Nephron progenitor cell (in vitro differentiated cells): ENCODE data around the gene FAM53C.
A peak's percentile ranks its signal among the peaks of the same experiment; 100 is the strongest.

Source experiments
- DNase-seq: peaks from one replicate; pipeline ENCODE4 v3.0.0; 2021
- H3K27ac Mint-ChIP-seq: 2 replicates; pipeline ENCODE4 v1.8.0; 2021; ENCODE audit warnings: mild to moderate bottlenecking, moderate library complexity, mixed read lengths
- H3K27me3 Mint-ChIP-seq: 2 replicates; pipeline ENCODE4 v1.8.0; 2021; ENCODE audit warnings: mild to moderate bottlenecking, low read depth, mixed read lengths; ENCODE audit not compliant: poor library complexity
- H3K36me3 Mint-ChIP-seq: 2 replicates; pipeline ENCODE4 v1.8.0; 2021; ENCODE audit warnings: low read depth, mixed read lengths
- H3K4me1 Mint-ChIP-seq: 2 replicates; pipeline ENCODE4 v1.8.0; 2021; ENCODE audit warnings: mixed read lengths
- H3K4me3 Mint-ChIP-seq: 2 replicates; pipeline ENCODE4 v1.8.0; 2021; ENCODE audit warnings: mild to moderate bottlenecking, moderate library complexity, mixed read lengths
- H3K9me3 Mint-ChIP-seq: 2 replicates; pipeline ENCODE4 v1.8.0; 2021; ENCODE audit warnings: mild to moderate bottlenecking, moderate library complexity, mixed read lengths
- TF ChIP-seq, protein P1 (sequence below): fragments of 200-600 bp; sonication (generic); IDR thresholded peaks from 2 replicates; pipeline ENCODE4 v1.5.0; 2021; ENCODE audit warnings: antibody characterized with exemption

Gene FAM53C

DNA sequence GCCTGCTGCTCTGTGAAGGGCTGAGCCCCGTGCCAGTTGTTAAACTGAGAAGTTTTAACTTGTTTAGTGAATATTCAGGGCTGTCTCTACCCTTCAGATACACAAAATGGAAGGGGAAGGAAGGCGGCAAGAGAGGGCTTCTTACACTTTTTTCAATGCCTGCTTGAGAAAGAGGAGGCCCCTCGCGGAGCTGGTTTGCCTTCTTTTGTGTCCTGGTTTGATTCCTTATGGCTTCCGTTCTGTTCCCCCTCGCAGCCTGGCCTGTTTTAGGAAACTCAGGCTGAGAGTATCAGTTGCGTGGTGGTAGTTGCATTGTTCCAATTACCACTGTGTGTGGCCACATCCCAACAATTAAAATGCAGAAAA lies 1.0 kb downstream of the FAM53C start:
- Mint-ChIP-seq H3K27ac (peak overlapping the region; percentile 98), H3K4me3 (peak overlapping the region; percentile 89), H3K36me3 (peaks cover 30% of the 10 kb centered on the region), H3K27me3 (no peaks in the 10 kb centered on the region), H3K9me3 (no peaks in the 10 kb centered on the region), H3K4me1 (peaks cover 59% of the 10 kb centered on the region)
- TF ChIP-seq, protein P1, sequence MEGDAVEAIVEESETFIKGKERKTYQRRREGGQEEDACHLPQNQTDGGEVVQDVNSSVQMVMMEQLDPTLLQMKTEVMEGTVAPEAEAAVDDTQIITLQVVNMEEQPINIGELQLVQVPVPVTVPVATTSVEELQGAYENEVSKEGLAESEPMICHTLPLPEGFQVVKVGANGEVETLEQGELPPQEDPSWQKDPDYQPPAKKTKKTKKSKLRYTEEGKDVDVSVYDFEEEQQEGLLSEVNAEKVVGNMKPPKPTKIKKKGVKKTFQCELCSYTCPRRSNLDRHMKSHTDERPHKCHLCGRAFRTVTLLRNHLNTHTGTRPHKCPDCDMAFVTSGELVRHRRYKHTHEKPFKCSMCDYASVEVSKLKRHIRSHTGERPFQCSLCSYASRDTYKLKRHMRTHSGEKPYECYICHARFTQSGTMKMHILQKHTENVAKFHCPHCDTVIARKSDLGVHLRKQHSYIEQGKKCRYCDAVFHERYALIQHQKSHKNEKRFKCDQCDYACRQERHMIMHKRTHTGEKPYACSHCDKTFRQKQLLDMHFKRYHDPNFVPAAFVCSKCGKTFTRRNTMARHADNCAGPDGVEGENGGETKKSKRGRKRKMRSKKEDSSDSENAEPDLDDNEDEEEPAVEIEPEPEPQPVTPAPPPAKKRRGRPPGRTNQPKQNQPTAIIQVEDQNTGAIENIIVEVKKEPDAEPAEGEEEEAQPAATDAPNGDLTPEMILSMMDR: no peak
- DNase-seq: no peak

DNA sequence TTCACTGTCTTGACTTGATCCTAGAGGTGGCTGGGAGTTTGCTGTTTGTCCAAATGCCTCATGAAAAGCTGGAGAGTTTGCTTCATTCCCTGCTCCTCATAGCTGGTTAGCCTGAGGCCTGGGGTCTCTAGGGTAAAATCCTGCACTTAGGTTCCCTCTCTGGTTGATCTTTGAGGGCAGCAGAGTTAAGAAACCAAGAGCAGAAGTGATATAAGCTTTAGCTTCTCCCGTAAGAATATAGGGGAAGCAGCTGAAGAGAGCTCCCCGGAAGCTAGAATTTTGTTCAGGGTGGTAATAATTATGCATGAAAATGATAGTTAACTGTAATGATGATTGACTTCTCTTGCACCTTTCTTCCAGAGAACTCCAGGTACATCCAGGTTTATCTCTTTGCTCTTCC lies 1.4 kb downstream of the FAM53C start:
- H3K4me3 Mint-ChIP-seq: peak overlapping the region; percentile 89
- TF ChIP-seq, protein P1: no peak
- H3K27ac Mint-ChIP-seq: peak overlapping the region; percentile 98
- H3K4me1 Mint-ChIP-seq: peaks cover 60% of the 10 kb centered on the region
- no peaks in the 10 kb centered on the region for H3K27me3 Mint-ChIP-seq
- peaks cover 34% of the 10 kb centered on the region for H3K36me3 Mint-ChIP-seq
- H3K9me3 Mint-ChIP-seq: no peaks in the 10 kb centered on the region
- DNase-seq: no peak

DNA sequence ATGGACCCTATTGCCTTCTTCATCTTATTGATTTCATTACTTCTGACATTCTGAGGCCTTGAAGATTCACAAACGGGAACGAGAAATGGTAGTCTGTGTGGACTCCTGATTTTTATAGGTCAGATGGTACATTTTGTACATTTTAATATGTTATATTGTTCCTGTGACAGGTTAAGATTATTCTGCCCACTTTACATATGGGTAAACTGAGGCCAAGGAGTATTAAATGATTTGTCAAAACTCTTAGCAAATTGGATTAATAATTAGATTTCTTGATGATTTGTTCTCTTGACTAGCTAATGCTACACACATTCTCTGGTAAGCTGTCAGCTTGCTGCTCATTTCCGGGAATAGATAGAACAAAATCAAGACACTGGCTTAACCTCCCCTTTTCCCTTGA lies 1.9 kb downstream of the FAM53C start:
- H3K9me3 Mint-ChIP-seq: no peaks in the 10 kb centered on the region
- H3K4me3 Mint-ChIP-seq: peak overlapping the region; percentile 89
- H3K4me1 Mint-ChIP-seq: peaks cover 55% of the 10 kb centered on the region
- TF ChIP-seq, protein P1: no peak
- no peaks in the 10 kb centered on the region for H3K27me3 Mint-ChIP-seq
- H3K36me3 Mint-ChIP-seq: peaks cover 40% of the 10 kb centered on the region
- no peak for DNase-seq
- peak overlapping the region; percentile 41 for H3K27ac Mint-ChIP-seq

DNA sequence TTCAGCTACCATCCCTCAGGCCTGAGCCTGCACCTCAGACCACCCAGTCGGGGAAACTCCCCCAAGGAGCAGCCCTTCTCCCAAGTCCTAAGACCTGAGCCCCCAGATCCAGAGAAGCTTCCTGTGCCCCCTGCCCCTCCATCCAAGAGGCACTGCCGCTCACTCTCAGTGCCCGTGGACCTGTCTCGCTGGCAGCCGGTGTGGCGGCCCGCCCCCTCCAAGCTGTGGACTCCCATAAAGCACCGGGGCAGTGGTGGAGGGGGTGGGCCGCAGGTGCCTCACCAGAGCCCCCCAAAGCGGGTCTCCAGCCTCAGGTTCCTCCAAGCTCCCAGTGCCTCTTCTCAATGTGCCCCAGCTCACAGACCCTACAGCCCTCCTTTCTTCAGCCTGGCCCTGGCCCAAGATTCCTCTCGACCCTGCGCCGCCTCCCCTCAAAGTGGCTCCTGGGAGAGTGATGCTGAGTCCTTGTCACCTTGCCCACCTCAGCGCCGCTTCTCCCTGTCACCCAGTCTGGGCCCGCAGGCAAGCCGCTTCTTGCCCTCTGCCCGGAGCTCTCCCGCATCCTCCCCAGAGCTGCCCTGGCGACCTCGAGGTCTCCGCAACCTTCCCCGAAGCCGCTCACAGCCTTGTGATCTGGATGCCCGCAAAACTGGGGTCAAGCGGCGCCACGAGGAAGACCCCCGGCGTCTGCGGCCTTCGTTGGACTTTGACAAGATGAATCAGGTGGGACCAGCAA lies 7.0 kb downstream of the FAM53C start:
- no peak overlapping the region for H3K27ac Mint-ChIP-seq
- no peak overlapping the region for H3K4me3 Mint-ChIP-seq
- no peaks in the 10 kb centered on the region for H3K9me3 Mint-ChIP-seq
- H3K27me3 Mint-ChIP-seq: no peaks in the 10 kb centered on the region
- H3K36me3 Mint-ChIP-seq: peaks cover 88% of the 10 kb centered on the region
- TF ChIP-seq, protein P1: no peak
- DNase-seq: no peak
- H3K4me1 Mint-ChIP-seq: peaks cover 25% of the 10 kb centered on the region

DNA sequence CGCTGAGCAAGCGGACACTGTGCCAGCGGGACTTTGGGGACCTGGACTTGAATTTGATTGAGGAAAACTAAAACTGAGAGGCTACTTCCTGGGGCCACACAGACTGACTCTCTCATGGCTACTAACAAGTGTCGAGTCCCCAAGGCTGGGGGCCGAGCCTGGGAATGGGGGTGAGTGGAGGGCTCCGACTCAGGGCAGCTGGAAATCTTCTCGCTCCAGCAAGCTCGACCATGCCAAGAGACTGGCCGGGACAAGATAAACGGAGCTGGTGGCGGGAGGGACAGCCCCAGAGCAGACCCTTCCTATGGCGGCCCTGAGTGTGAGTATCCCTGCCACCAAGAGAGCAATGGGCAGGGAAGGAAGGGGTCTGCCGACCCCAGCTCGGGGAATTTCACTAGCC lies 8.8 kb downstream of the FAM53C start:
- no peak overlapping the region for H3K4me3 Mint-ChIP-seq
- no peaks in the 10 kb centered on the region for H3K27me3 Mint-ChIP-seq
- DNase-seq: no peak
- TF ChIP-seq, protein P1: no peak
- H3K9me3 Mint-ChIP-seq: peaks cover 8% of the 10 kb centered on the region
- peaks cover 7% of the 10 kb centered on the region for H3K4me1 Mint-ChIP-seq
- H3K27ac Mint-ChIP-seq: no peak overlapping the region
- H3K36me3 Mint-ChIP-seq: peaks cover 88% of the 10 kb centered on the region
